Astrocyte of the spinal cord (primary cell): ENCODE measurements around the gene MBD3L5.
"Not testable (repeated sequence)": the region's sequence is repeated elsewhere in the genome, so short reads cannot be mapped to it uniquely, and the experiment has no call there.

Experiments used
- DNase-seq: peaks from one replicate; pipeline ENCODE4 v3.0.0; 2011; ENCODE audit warnings: low read depth, low spot score
- H3K4me3 ChIP-seq: 2 replicates; pipeline ENCODE4 v1.5.1; 2011; ENCODE audit warnings: low read depth, mild to moderate bottlenecking, low read length, moderate library complexity
- in situ Hi-C: cut with HindIII; loops from 2 replicates; pipeline ENCODE4 v1.10.0; 2017; ENCODE audit warnings: low sequenced_read_pairs
- TF ChIP-seq, protein P1 (sequence below): IDR thresholded peaks from 2 replicates; pipeline ENCODE4 v1.5.1; 2012; ENCODE audit warnings: low read depth, mild to moderate bottlenecking, low read length, inconsistent platforms

MBD3L5 gene

DNA sequence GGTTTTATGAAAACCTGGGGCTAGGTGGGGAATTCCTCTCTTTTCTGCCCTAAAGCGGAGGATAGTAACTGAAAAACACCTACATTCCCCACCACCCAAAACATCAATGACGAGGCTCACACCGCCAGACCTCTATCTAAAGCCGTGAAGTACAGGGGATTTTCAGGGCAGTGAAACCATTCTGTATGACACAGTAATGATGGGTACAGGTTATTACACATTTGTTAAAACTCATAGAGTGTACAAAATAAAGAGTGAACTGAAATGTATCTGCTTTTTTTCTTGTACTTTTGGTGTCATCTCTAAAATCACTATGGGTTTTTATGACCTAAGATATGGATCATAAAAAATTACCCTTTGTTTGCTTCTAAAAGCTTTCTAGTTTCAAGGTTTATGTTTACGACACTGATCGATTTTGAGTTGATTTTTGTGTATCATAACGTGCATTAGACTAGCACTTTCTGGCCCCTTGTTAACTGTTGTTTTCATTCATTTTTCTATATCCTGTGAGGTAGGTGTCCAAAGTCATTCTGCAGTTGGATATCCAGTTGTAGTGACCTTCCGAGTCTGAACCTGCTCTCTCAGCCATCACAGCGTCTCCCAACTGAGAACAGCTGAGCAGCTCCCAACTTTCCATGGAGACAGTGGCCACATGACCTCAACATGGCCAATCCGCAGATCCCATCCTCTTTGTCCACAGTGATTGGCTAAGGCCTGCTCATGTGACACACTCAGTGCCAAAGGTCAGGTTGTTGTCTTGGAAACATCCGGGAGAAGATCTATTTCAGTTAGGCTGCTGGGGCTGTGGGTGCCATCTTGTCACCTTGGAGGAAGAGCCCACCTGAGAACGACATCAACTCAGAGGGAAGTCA is 19.4 kb upstream of the MBD3L5 start:
- in situ Hi-C loops = no loop called here
- no peak overlapping the region for H3K4me3 ChIP-seq
- no peak for DNase-seq
- TF ChIP-seq, protein P1, sequence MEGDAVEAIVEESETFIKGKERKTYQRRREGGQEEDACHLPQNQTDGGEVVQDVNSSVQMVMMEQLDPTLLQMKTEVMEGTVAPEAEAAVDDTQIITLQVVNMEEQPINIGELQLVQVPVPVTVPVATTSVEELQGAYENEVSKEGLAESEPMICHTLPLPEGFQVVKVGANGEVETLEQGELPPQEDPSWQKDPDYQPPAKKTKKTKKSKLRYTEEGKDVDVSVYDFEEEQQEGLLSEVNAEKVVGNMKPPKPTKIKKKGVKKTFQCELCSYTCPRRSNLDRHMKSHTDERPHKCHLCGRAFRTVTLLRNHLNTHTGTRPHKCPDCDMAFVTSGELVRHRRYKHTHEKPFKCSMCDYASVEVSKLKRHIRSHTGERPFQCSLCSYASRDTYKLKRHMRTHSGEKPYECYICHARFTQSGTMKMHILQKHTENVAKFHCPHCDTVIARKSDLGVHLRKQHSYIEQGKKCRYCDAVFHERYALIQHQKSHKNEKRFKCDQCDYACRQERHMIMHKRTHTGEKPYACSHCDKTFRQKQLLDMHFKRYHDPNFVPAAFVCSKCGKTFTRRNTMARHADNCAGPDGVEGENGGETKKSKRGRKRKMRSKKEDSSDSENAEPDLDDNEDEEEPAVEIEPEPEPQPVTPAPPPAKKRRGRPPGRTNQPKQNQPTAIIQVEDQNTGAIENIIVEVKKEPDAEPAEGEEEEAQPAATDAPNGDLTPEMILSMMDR = no peak

DNA sequence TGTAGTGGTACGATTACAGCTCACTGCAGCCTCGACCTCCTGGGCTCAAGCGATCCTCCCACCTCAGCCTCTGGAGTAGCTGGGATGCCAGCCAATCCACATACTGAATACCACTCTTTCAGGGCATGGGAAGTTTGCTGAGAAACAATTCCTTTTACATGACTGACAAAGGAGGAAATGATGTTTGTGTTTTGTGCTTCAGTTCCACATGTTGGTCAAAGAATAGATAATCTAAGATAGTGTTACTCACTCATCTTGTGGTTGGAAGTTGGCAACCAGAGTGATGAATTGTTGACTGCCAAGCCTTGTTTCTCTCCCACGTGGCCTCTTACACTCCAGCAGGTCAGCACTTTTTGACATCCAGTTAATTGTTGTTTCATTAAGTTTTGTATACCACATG is 16.7 kb upstream of the MBD3L5 start:
- TF ChIP-seq, protein P1 = no peak

DNA sequence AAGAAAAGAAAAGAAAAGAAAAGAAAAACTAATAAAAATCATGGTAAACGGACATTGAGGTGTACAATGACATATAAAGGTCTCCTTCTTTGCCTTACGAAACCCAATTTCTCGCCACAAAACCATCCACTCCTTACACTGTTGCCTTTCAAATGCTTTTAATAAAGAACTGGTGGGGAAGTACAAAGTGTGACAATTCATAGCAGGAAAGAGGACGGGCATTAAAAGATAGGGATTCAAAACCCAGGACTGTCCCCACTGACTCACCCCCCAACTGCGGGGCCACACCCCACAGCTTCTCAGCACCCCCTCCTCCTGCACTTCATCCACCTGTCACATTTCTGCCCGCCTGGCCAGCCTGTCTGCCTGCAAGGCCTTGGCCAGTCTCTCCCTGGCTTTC is 11.6 kb upstream of the MBD3L5 start:
- no peak overlapping the region for H3K4me3 ChIP-seq
- TF ChIP-seq, protein P1 = no peak
- in situ Hi-C loops = no loop called here
- no peak for DNase-seq

More for the DNA sequence above, 16.7 kb upstream of the MBD3L5 start:
- DNase-seq = no peak
- H3K4me3 ChIP-seq = no peak overlapping the region
- in situ Hi-C loops = no loop called here

DNA sequence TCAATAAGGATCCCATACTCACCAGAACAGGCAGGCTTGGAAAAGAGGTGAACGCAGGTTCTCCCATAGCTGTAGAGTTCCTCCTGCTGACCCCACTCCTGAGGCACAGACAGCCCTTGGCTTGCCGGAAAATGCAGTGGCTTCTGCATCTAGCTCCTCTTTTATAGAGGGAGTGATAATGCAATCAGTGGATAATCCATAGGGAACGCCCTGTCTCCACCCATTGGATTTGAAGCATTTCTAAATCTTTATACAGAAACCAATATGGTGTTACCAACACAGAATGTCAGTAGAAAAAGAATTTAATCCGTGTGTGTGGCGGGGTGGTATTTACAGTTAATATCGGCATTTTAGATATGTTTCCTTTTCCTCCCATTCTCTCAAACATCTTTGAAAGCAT is 9.0 kb upstream of the MBD3L5 start, which contains the start of gene MBD3L2B:
Gene MBD3L2B (minus strand): TSS at position 101 of the 400 bp plus-strand sequence. CDS start 34 bp downstream, at position 67.
- DNase-seq, H3K4me3 ChIP-seq, in situ Hi-C loops: not testable (repeated sequence)

DNA sequence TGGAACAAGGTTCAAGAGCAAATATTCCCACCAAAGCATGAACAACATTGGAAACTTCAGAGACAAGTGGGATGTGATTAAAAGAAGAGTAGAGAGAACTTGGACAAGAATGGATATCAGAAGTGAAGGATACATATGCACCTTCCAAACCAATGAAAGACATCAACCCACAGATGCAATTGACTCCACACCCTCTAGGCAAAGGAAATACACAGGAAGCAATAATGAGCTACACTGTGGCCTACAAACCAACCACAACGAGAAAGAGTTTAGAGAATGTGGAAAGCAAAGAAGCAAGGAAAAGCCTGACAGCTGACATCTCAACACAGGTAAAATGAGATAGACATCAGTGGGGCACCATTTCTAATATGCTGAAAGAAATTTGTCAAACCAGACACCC is 1.6 kb upstream of the MBD3L5 start:
- DNase-seq, in situ Hi-C loops: not testable (repeated sequence)

DNA sequence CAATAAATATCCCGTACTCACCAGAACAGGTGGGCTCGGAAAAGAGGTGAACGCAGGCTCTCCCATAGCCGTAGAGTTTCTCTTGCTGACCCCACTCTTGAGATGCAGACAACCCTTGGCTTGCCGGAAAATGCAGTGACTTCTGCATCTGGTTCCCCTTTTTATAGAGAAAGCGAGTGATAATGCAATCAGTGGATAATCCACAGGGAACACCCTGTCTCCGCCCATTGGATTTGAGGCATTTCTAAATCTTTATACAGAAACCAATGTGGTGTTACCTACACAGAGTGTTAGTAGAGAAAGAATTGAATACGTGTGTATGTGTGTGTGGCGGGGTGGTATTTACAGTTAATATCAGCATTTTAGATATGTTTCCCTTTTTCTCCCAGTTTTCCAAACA is 9.7 kb downstream of the MBD3L5 start, which contains the start of gene MBD3L4:
Gene MBD3L4 (minus strand): TSS at position 101 of the 400 bp plus-strand sequence. CDS start 35 bp downstream, at position 66.
- DNase-seq, H3K4me3 ChIP-seq, in situ Hi-C loops: not testable (repeated sequence)

More for the DNA sequence above, 1.6 kb upstream of the MBD3L5 start:
- not testable (repeated sequence) for H3K4me3 ChIP-seq

DNA sequence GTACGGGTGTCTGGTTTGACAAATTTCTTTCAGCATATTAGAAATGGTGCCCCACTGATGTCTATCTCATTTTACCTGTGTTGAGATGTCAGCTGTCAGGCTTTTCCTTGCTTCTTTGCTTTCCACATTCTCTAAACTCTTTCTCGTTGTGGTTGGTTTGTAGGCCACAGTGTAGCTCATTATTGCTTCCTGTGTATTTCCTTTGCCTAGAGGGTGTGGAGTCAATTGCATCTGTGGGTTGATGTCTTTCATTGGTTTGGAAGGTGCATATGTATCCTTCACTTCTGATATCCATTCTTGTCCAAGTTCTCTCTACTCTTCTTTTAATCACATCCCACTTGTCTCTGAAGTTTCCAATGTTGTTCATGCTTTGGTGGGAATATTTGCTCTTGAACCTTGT is 11.2 kb downstream of the MBD3L5 start:
- H3K4me3 ChIP-seq, DNase-seq, in situ Hi-C loops: not testable (repeated sequence)

DNA sequence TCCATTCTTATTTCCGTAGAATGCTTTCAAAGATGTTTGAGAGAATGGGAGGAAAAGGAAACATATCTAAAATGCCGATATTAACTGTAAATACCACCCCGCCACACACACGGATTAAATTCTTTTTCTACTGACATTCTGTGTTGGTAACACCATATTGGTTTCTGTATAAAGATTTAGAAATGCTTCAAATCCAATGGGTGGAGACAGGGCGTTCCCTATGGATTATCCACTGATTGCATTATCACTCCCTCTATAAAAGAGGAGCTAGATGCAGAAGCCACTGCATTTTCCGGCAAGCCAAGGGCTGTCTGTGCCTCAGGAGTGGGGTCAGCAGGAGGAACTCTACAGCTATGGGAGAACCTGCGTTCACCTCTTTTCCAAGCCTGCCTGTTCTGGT is 18.6 kb downstream of the MBD3L5 start, which contains the start of gene MBD3L2:
Gene MBD3L2 (plus strand): TSS at position 301 of the 400 bp plus-strand sequence. CDS start 53 bp downstream, at position 354.
- in situ Hi-C loops, H3K4me3 ChIP-seq: not testable (repeated sequence)

DNA sequence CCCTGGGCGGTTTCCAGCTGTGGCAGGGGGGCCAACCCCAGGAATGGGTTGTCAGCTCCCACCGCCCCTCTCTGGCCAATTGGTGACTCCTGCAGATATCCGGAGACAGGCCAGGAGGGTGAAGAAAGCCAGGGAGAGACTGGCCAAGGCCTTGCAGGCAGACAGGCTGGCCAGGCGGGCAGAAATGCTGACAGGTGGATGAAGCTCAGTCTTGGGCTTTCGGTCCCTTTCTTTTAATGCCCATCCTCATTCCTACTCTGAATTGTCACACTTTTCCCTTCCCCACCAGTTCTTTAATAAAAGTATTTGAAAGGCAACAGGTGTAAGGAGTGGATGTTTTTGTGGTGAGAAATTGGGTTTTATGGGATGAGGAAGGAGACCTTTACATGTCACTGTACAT is 21.0 kb downstream of the MBD3L5 start:
- in situ Hi-C loops, H3K4me3 ChIP-seq, DNase-seq: not testable (repeated sequence)

More for the DNA sequence above, 18.6 kb downstream of the MBD3L5 start, which contains the start of gene MBD3L2:
- DNase-seq = not testable (repeated sequence)

DNA sequence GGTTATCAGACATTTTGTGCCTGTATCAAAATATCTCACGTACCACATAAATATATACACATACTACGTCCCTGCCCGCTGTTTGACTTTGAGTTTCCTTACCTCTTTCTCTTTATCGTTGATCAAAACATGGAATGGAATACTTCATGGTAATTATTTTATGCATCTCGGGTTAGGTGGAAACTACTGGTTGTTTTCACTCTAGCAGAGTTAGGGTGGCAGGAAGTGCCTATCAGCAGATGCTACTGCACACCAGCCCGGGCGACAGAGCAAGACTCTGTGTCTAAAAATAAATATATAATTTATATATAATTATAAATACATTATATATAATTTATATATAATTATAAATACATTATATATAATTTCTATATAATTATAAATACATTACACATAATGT is 22.5 kb downstream of the MBD3L5 start:
- in situ Hi-C loops, DNase-seq, H3K4me3 ChIP-seq: not testable (repeated sequence)

DNA sequence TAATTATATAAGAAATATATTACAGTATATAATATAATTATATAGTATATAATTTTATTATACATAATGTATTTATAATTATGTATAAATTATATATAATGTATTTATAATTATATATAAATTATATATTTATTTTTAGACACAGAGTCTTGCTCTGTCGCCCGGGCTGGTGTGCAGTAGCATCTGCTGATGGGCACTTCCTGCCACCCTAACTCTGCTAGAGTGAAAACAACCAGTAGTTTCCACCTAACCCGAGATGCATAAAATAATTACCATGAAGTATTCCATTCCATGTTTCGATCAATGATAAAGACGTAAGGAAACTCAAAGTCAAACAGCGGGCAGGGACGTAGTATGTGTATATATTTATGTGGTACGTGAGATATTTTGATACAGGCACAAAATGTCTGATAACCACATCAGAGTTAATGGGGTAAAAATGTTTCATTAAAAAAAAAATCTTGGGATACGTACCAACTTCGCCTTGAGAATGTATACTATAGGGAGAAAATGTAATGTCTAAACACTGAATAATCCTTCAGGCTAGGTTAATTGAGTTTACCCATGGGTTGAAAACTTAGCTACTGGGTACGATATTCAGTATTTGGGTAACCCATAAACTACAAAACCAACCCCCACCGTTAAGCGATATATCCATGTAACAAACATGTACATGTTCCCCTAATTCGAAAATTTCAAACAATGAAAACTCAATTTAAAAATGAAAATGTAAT is 24.4 kb downstream of the MBD3L5 start:
- in situ Hi-C loops, DNase-seq, H3K4me3 ChIP-seq: not testable (repeated sequence)

DNA sequence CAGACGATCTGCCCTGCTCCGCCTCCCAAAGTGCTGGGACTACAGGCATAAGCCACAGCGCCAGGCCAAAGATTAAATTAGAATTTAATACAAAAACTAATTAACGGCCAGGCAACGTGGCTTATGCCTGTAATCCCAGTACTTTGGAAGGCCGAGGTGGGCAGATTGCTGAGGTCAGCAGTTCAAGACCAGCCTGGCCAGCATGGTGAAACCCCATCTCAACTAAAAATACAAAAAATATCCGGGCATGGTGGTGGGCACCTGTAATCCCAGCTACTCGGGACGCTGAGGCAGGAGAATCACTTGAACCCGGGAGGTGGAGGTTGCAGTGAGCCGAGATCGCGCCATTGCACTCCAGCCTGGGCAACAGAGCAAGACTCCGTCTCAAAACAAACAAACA is 25.3 kb downstream of the MBD3L5 start:
- H3K4me3 ChIP-seq, DNase-seq, in situ Hi-C loops: not testable (repeated sequence)

DNA sequence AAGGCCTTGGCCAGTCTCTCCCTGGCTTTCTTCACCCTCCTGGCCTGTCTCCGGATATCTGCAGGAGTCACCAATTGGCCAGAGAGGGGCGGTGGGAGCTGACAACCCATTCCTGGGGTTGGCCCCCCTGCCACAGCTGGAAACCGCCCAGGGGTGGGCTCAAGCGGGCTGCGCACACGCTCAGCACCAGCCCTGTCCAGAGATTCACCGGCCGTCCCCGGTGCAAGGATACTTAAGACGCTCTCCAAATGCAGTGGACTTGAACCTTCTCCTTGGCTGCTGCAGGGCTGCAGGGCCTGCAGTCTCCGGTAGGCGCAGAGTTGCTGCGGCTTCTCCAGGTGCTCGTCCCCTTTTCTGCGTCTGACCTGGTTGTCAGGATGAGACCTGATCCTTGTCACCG is 26.0 kb downstream of the MBD3L5 start:
- in situ Hi-C loops, H3K4me3 ChIP-seq, DNase-seq: not testable (repeated sequence)
